ENCODE measurements around the gene EHMT2. TPM values are rescaled to one million over a fixed set of nuclear protein-coding genes. Genes with fewer than 3 reads are reported as not detected.
"Not testable (repeated sequence)": the region's sequence is repeated elsewhere in the genome, so short reads cannot be mapped to it uniquely, and the experiment has no call there.

The EHMT2 gene
- total and polyA plus RNA-seq, 7 donors, result 6.8 to 20.8 (median 8.4) TPM

DNA sequence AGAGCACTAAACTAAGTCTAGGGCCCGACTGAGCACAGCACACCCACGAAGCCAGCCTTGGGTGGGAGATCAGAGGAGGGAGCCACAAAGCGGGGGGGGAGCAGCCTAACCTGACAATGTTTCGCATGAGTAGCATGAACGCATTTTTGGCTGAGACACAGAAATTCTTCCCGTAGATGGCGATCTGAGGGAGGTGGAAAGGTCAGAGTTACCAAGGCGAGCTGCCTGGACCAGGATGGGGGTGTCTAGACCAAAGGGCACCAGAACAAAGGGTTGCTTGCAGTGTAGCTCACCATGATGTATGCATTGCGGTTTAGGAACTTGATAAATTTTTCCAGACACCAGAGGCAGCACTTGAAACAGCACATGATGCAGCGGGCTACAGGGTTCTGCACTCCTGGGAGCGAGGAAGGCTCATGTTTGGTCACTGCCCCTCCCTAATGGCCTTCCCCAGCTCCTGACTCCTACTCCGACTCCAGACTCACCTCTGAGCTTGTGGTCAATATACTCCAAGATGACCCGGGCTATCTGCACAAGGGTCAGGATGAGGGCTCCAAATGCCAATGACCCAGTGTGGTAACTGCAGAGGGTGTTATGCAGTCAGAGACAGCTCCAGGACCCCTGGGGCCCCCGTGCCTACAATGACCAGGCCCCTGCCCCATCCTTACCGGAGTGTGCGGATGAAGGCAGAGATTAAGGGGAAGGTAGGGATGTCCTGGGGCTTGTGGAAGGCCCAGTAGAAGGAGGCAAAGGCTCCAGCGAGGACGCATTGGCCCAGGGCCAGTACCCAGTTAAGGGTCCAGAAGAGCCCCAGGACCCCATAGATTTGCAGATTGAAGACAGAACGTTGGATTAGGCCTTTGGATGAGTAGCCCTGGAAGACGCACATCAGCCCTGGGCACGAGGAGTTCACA, 32.0 kb downstream of the EHMT2 start:
- DNase-seq, result no peak
- H3K36me3 ChIP-seq (ENCODE audit: insufficient read depth in 1 of 2, low read depth in 1 of 2), result peaks cover 0 to 5% of the 10 kb centered on the region in 2 donors
- peaks cover 9% of the 10 kb centered on the region for H3K4me1 ChIP-seq
- WGBS, 3 donors, result 78 to 82% (median 79%) methylated on average over 21 of the region's 21 CpGs
- no peaks in the 10 kb centered on the region for H3K27me3 ChIP-seq (ENCODE audit: insufficient read depth in 3 of 3, low read length in 2 of 3)
- no peak overlapping the region for H3K27ac ChIP-seq
- no peaks in the 10 kb centered on the region for H3K9me3 ChIP-seq
- H3K4me3 ChIP-seq, result no peak overlapping the region
- no peak for ATAC-seq
- intact Hi-C loops (cut with DNase I), result loop anchor here (10.0 kb wide), 2 partner anchors 91 to 181 kb away; partner anchors contain the start of genes LY6G5C (in 1 of the 2) and VWA7 (in 1 of the 2)
- TF ChIP-seq, protein P1, sequence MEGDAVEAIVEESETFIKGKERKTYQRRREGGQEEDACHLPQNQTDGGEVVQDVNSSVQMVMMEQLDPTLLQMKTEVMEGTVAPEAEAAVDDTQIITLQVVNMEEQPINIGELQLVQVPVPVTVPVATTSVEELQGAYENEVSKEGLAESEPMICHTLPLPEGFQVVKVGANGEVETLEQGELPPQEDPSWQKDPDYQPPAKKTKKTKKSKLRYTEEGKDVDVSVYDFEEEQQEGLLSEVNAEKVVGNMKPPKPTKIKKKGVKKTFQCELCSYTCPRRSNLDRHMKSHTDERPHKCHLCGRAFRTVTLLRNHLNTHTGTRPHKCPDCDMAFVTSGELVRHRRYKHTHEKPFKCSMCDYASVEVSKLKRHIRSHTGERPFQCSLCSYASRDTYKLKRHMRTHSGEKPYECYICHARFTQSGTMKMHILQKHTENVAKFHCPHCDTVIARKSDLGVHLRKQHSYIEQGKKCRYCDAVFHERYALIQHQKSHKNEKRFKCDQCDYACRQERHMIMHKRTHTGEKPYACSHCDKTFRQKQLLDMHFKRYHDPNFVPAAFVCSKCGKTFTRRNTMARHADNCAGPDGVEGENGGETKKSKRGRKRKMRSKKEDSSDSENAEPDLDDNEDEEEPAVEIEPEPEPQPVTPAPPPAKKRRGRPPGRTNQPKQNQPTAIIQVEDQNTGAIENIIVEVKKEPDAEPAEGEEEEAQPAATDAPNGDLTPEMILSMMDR (IDR thresholded peaks at IDR 0.05), result no peak

DNA sequence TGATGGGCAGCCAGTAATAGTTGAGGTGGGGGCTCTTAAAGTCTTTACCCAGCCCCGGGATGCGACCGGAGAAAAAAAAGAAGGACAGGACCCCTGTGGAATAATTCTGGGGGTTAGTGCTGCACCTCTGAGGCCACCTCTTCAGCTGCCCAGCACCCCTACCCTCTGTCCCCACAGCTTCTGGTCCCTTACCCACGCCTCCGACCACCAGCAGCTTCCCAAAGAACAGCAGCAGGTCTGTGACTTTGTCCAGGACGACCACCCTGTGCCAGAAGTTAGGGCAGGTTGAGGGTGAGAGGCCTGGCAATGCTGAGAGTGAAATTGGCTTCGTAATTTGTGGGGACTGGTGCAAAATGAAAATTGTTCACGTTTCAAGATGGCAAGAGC, 32.7 kb downstream of the EHMT2 start:
- no peaks in the 10 kb centered on the region for H3K9me3 ChIP-seq
- WGBS, 3 donors, result 80 to 82% (median 82%) methylated on average over 8 of the region's 8 CpGs
- no peaks in the 10 kb centered on the region for H3K27me3 ChIP-seq (ENCODE audit: insufficient read depth in 3 of 3, low read length in 2 of 3)
- ATAC-seq, result no peak
- no peak overlapping the region for H3K4me3 ChIP-seq
- DNase-seq, result no peak
- H3K4me1 ChIP-seq, result peaks cover 9% of the 10 kb centered on the region
- TF ChIP-seq, protein P1 (IDR thresholded peaks at IDR 0.05), result no peak
- H3K27ac ChIP-seq, result no peak overlapping the region
- peaks cover 2 to 11% of the 10 kb centered on the region in 2 donors for H3K36me3 ChIP-seq (ENCODE audit: insufficient read depth in 1 of 2, low read depth in 1 of 2)
- intact Hi-C loops (cut with DNase I), result loop anchor here (10.0 kb wide), 2 partner anchors 90 to 180 kb away; partner anchors contain the start of genes LY6G5C (in 1 of the 2) and VWA7 (in 1 of the 2)

DNA sequence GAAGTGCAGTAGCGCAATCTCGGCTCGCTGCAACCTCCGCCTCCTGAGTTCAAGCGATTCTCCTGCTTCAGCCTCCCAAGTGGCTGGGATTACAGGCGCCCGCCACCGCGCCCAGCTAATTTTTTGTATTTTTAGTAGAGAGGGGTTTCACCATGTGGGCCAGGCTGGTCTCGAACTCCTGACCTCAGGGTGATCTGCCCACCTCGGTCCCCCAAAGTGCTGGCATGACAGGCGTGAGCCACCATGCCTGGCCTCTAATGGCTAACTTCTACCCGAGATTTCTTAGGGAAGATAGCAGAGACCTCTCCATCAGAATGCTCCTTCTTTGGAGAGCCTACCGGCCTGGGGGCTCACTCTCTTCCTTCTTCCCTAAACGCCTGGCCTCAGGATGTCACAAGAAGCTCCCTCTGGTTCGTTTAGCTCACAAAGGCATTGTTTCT, 33.4 kb downstream of the EHMT2 start:
- Histone ChIP-seq H3K4me3 (peak overlapping the region; percentile 89), H3K27ac (peak overlapping the region; percentile 84), H3K36me3 (ENCODE audit: insufficient read depth in 1 of 2, low read depth in 1 of 2) (peaks cover 2 to 17% of the 10 kb centered on the region in 2 donors)
- H3K27me3 ChIP-seq (ENCODE audit: insufficient read depth in 3 of 3, low read length in 2 of 3); DNase-seq; H3K4me1 ChIP-seq; ATAC-seq; H3K9me3 ChIP-seq: not testable (repeated sequence)
- intact Hi-C loops (cut with DNase I), result loop anchor here (10.0 kb wide), 2 partner anchors 89 to 179 kb away; partner anchors contain the start of genes LY6G5C (in 1 of the 2) and VWA7 (in 1 of the 2)
- 8 to 12% (median 12%) methylated on average over 16 of the region's 16 CpGs for WGBS, 3 donors

DNA sequence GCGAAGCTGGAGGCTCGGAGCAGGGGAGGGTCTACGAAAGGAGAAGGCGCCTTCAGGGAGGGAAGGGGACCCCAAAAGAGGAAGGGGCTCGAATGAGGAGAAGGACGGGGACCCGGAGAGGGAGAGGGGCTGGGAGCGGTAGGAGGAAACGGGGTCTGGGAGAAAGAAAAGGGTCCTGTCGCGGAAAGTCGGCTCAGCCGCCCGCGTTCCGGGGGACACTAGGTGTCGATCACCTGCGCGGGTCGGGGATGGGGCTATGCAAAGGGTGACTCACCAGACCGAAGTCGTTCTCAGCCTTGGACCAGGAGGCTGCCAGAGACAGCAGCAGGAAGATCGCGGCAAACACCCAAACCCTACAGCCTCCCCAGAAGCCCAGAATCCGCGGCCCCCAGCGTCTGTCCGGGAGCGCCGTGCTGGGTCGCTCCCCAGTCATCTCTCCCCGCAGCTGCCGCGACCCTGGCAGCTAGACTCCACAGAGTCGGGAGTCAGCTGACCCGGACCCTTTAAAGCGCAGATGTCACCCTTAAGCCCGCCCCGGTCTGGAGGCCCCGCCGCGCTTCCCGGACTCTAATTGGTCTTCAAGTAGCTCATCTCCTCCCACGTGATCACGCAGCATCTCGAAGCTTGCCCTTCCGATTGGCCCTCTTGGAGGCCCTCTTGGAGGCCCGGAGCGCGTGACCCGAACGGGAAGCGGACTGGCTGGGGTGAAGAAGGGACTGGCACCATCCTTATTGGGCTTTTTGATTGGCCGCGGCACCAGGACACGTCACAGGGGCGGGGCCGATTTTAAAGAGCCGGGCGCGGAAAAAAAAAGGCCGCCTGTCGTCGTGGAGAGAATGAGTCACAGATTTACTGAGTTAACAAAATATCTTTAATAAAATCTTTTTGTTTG, 34.9 kb downstream of the EHMT2 start, which contains the start of gene NEU1:
TSS of gene NEU1 (minus strand) at position 478 of the 892 bp plus-strand sequence. CDS start at position 433, 45 bp downstream.
- 0% methylated on average over 55 to 64 of the region's 64 CpGs for WGBS, 3 donors
- Histone ChIP-seq H3K36me3 (ENCODE audit: insufficient read depth in 1 of 2, low read depth in 1 of 2) (peaks cover 5 to 33% of the 10 kb centered on the region in 2 donors), H3K4me1 (peaks cover 9% of the 10 kb centered on the region), H3K27ac (peak within 1 kb of the TSS; percentile 91), H3K27me3 (ENCODE audit: insufficient read depth in 3 of 3, low read length in 2 of 3) (no peaks in the 10 kb centered on the region), H3K9me3 (no peaks in the 10 kb centered on the region), H3K4me3 (peak within 1 kb of the TSS; percentile 89)
- intact Hi-C loops (cut with DNase I), result loop anchor here (2.0 to 10.0 kb wide), 4 partner anchors 26 to 178 kb away; partner anchors contain the start of genes LY6G5C (in 1 of the 2) and VWA7 (in 1 of the 2)
- TF ChIP-seq, protein P1 (IDR thresholded peaks at IDR 0.05), result no peak
- DNase-seq (peak; percentile 100), ATAC-seq (peak; percentile 97 to 98 (median 98))
